Coronary artery (tissue), 2 donors: ENCODE measurements around the gene MYL5.

Experiments
- DNase-seq: peaks from one replicate; pipeline ENCODE4 v3.0.0-alpha.2; 2017; ENCODE audit warnings: low spot score
- H3K27ac ChIP-seq, 2 donors: fragments of 200-600 bp; sonication (generic); one replicate each; pipeline ENCODE4 v1.5.1; 2016 to 2019
- H3K4me3 ChIP-seq: fragments of 200-600 bp; sonication (generic); 2 replicates; pipeline ENCODE4 v1.5.1; 2016; ENCODE audit warnings: mild to moderate bottlenecking, moderate library complexity
- TF ChIP-seq, protein P1 (sequence below): fragments of 200-600 bp; sonication (generic); IDR thresholded peaks from one replicate; pipeline ENCODE4 v1.5.1; 2019; ENCODE audit warnings: antibody characterized with exemption

Gene MYL5

DNA sequence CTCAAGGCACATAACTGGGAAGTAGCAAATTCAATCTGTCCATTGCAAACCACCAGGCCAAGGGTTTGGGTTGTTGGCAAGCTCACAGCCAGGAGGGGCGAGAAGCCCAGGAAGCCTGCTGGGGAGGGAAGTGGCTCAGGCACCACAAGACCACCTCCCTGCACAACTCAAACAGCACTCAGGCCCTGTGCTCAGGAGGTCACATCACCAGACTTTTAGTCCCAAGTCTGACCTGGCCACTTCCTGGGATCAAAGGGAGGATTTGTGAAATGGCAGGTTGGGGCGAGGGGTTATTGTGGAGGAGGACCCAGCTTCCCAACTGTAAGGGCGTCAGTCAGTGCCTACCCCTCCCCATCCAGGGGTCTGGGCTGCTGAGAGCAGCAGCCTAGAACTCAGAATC is 2.6 kb upstream of the MYL5 start:
- DNase-seq, result no peak
- TF ChIP-seq, protein P1, sequence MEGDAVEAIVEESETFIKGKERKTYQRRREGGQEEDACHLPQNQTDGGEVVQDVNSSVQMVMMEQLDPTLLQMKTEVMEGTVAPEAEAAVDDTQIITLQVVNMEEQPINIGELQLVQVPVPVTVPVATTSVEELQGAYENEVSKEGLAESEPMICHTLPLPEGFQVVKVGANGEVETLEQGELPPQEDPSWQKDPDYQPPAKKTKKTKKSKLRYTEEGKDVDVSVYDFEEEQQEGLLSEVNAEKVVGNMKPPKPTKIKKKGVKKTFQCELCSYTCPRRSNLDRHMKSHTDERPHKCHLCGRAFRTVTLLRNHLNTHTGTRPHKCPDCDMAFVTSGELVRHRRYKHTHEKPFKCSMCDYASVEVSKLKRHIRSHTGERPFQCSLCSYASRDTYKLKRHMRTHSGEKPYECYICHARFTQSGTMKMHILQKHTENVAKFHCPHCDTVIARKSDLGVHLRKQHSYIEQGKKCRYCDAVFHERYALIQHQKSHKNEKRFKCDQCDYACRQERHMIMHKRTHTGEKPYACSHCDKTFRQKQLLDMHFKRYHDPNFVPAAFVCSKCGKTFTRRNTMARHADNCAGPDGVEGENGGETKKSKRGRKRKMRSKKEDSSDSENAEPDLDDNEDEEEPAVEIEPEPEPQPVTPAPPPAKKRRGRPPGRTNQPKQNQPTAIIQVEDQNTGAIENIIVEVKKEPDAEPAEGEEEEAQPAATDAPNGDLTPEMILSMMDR, result no peak

DNA sequence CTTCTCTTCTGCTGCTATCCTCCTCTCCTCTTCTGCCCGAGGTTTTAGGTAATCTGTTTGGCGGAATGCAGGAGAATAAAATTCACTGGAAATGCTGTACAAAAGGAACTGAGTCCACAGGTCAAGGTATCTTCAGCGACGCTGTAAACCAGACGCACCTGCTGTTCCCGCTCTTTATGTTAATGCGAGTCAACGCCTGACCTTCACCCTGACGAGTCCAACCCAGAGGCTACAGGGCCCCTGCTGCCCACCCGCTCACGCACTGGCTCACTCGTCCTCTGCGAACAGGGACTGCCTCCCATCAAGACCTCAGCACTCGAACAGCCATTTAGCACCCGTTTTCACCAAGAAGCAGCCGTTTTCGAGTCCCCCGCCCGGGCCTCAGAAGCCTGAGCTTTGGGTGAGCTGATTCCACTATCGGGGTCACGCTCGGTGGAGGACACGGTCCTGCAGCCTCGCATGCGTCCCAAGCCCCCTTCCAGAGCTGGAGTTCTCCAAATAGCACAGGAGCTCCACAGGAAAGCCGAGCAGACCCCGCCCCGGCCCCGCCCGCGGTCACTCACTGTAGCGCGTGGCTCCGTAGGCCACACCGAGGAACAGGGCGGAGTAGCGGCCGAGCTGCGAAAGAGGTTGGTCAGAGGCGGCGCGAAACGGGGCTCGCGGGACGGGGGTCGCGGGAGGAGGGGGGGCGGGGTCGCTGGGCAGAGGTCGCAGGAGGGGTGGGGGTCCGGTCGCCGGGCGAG is 822 bp upstream of the MYL5 start:
- no peak for DNase-seq
- Histone ChIP-seq H3K4me3 (peak overlapping the region; percentile 100), H3K27ac (peak overlapping the region; percentile 87 to 99)
- TF ChIP-seq, protein P1, result no peak

More for the DNA sequence above, 2.6 kb upstream of the MYL5 start:
- no peak overlapping the region for H3K4me3 ChIP-seq
- no peak overlapping the region for H3K27ac ChIP-seq

DNA sequence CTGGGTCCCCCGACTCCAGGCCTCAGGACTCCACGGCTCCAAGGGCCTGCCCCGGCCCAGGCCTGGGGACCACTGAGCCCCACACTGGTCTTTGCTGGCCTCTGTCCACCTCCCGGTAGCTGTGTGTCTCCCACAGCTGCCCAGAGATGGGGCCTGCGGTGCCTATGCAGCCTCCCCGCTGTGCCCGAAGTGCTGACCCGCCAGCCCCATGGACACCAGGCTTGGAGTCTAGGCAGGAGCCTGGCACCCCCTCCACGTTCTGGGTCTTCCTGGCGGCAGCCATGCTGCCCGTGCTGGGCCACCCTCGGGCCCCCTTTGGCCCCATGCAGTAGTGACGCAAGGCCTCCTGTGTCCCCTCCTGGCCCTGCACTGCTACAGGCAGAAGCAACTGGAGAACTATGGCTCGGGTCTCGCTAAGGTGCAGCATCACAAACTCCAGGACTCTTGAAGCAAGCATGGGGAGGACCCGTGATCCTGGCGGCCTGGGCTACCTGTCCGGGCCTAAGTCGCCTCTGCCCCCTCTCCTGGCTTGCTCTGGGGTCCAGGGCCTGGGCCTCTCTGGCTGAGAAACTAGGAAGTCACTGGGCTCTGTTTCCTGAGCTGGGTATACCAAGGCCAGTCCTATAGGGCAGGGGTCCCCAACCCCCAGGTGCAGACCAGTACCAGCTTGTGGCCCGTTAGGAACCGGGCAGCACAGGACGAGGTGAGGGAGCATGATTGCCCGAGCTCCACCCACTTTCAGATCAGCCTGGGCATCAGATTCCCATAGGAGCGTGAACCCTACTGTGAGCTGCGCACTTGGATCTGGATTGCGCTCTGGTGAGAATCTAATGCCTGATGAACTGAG is 917 bp downstream of the MYL5 start:
- H3K4me3 ChIP-seq, result peak overlapping the region; percentile 100
- TF ChIP-seq, protein P1, result no peak
- no peak for DNase-seq
- H3K27ac ChIP-seq, result peak overlapping the region; percentile 87 to 99

DNA sequence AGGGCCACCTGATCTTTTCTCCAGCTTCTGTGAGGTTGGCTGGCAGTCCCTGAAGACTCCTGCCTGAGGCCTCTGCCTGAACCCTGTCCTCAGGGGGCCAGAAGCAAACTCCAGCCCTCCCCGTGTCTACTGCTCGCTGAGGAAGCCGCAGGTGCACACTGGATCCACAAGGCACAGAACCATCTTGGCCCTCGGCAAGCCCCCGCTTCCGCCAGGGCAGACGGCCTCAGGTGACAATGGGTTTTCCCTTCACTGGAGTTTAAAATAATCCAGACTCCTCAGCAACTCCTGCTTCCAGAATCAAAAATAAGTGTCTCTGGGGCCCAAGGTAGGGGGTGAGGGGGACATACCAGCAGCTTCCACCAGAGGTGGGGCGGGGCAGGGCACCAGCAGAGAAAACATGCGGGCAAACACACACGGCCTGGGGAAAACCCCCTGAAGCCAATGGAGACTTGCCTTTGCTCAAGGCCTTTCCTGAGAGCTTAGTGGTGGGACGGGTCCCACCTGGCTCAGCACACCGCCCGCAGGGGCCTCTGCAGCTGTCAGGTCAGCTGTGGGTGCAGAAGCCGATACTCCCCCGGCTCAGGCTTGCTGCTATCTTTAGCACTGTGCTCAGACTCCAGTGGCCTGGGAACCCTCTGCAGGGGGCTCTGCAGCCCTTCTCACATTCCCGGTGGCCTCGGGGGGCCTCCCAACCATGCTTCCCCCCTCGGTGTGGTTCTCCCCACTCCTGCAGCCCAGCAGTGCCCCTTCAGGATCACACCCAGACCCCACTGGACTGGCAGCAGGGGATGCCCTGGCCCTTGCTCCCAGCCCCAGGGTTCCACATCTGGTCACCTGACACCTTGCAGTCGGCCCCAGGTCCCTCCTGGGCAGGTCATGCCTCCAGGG is 1.9 kb downstream of the MYL5 start:
- no peak overlapping the region for H3K27ac ChIP-seq
- H3K4me3 ChIP-seq, result no peak overlapping the region
- TF ChIP-seq, protein P1, result no peak
- DNase-seq, result no peak

DNA sequence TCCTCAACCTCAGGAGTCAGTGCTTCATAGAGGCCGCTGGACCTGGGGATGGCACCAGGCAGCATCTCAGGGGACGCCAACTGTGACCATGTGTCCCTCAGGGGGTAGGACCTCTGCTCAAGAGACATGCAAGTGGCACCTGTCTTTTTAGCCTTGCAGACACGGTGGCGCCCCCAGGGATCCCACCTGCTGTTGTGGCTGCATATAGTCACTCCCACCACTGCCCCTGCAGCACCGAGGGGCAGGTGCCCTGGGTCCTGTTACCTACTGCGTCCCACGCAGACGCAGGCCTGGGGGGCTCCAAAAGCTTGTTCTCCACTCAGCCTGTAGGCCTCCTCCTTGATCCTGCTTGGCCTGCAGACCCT is 2.5 kb downstream of the MYL5 start:
- no peak overlapping the region for H3K4me3 ChIP-seq
- no peak overlapping the region for H3K27ac ChIP-seq
- DNase-seq, result no peak
- TF ChIP-seq, protein P1, result no peak

DNA sequence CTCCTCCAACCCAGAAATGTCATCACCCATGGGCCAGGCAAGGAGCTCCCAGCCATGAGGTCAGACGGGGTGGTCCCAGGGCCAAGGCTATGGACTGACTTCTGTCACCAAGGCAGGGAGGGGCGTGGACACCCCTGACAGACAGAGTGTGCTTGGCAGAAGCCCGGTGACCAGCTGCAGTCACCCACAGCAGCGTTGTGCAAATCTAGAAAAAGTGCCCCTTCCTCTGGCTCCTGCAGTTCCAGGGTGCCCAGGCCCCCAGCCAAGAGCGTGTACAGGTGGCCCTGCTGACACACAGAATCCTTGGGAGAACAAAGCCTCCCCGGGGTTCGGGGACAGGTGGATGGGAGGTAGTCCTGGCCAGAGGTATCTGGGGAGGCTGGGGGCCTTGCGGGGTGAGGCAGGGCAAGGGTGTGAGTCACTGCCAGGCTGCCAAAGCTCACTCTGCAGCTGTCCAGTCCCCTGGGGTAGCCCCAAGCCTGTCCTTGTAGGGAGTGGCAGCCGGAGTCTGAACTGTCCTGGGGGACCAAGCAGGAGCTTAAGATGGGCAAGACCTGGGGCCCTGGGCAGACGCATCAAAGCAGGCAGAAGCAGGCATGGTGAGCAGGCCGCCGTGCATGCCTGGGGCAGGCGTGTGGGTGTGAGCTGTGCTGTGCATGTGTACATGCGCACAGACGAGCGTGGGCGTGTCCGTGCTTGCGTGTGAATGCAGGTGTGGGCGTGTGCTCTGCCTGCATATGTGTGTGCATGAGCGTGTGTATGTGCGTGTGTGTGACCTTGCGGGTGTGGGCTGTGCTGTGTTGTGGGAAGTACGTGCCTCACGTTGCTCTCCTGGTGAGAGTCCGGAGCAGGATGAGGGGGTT is 3.3 kb downstream of the MYL5 start:
- H3K27ac ChIP-seq, result no peak overlapping the region
- H3K4me3 ChIP-seq, result no peak overlapping the region
- DNase-seq, result no peak
- TF ChIP-seq, protein P1, result no peak
